ENCODE measurements around the gene IGFLR1. TPM values are rescaled to one million over a fixed set of nuclear protein-coding genes. Genes with fewer than 3 reads are reported as not detected.

Gene IGFLR1
- total RNA-seq, 2 donors from 2014 or later: 6.0 to 11.2 TPM

- no peaks in the 10 kb centered on the region for H3K9me3 ChIP-seq
- H3K36me3 ChIP-seq (replicated peaks in 1 of 2; ENCODE audit: insufficient read depth in 1 of 2, low read depth in 2 of 2): peaks cover 4 to 13% of the 10 kb centered on the region in 2 donors
- peak; percentile 98 to 99 (median 99) for DNase-seq
- no peaks in the 10 kb centered on the region for H3K27me3 ChIP-seq
- 0 to 1% methylated on average over 31 to 63 of the region's 63 CpGs for WGBS, 2 donors
- peak overlapping the region; percentile 26 to 45 for H3K4me3 ChIP-seq
- TF ChIP-seq CTCF (IDR thresholded peaks at IDR 0.05) (peak in 4 of 7 experiments; percentile 16 to 36 (median 34)), POLR2A (IDR thresholded peaks at IDR 0.05) (peak; percentile 21 to 78 (median 71))
- H3K4me1 ChIP-seq: peaks cover 26% of the 10 kb centered on the region
- intact Hi-C loops (cut with DNase I): no loop called here
- peak; percentile 85 for ATAC-seq
- H3K27ac ChIP-seq: peak overlapping the region; percentile 81 to 88 (median 84)
These were observed 1.6 kb downstream of the IGFLR1 start for GRCh38 chr19:35740423-35741202.

DNA sequence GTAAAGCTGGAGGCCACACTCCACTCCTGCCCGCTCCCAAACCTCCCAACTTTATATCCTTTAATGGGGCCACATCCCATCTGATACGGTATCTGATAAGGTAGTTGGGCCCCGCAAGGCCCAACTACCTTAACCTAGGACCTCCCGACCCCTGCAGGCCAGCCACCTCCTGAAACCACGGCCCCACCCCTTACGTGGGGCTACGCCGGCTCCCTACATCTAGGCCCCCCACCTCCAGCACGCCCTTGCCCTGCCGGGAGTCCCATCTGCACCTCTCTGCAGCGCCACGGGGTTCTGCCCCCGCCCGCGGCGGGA is 2.2 kb downstream of the IGFLR1 start:
- H3K27me3 ChIP-seq: no peaks in the 10 kb centered on the region
- DNase-seq (no peak), ATAC-seq (no peak)
- peaks cover 4 to 15% of the 10 kb centered on the region in 2 donors for H3K36me3 ChIP-seq (replicated peaks in 1 of 2; ENCODE audit: insufficient read depth in 1 of 2, low read depth in 2 of 2)
- H3K27ac ChIP-seq: peak overlapping the region; percentile 59 to 88 (median 83)
- WGBS, 2 donors: 4 to 14% methylated on average over 6 to 16 of the region's 16 CpGs
- TF ChIP-seq CTCF (IDR thresholded peaks at IDR 0.05) (no peak), POLR2A (IDR thresholded peaks at IDR 0.05) (no peak)
- intact Hi-C loops (cut with DNase I): no loop called here
- peaks cover 26% of the 10 kb centered on the region for H3K4me1 ChIP-seq
- peak overlapping the region; percentile 6 to 26 for H3K4me3 ChIP-seq
- H3K9me3 ChIP-seq: no peaks in the 10 kb centered on the region

DNA sequence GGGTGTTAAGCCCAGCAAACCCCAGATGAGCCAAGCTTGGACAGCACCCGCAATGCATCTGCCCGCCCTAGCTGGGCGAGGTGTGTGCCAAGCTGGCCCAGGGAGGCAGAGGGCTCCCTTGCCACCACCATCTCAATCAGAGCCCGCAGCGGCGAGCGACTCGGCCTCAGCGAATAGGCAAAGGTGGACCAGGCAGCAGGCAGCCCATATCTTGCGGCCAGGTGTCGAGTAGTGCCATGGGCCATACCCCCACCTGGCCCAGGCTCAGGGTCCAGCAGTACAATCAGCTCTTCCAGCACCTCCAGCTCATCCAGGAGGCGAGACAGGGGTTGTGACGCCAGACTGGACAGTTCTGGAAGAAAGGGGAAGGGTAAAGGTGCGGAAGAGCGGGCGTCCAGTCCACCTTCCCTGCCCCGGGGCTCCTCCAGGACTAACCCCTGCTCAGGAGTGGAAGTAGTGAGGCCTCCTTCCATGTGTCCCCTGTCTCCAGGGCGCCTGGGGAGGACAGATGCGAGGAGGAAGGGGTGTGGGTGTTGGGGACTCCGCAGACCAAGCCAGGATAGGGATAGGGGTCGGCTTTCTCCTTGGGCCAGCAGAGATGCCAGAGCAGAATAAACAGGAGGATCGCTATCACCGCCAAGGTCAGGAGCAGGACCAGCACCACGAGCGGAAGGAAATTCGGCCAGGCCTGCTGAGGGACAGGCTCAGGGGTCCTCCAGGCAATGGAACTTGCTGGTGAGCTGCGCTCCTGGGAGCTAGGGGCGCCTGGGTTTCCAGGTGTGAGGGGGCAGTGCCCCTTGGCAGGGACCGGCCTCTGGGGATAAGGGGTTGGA is 2.8 kb downstream of the IGFLR1 start:
- 60 to 68% methylated on average over 20 to 24 of the region's 29 CpGs for WGBS, 2 donors
- H3K36me3 ChIP-seq (replicated peaks in 1 of 2; ENCODE audit: insufficient read depth in 1 of 2, low read depth in 2 of 2): peaks cover 4 to 15% of the 10 kb centered on the region in 2 donors
- TF ChIP-seq CTCF (IDR thresholded peaks at IDR 0.05) (no peak), POLR2A (IDR thresholded peaks at IDR 0.05) (peak in 1 of 3 donors; percentile 4)
- DNase-seq (no peak), ATAC-seq (no peak)
- no peak overlapping the region for H3K4me3 ChIP-seq
- intact Hi-C loops (cut with DNase I): no loop called here
- peaks cover 23% of the 10 kb centered on the region for H3K4me1 ChIP-seq
- peak overlapping the region; percentile 59 to 88 (median 83) for H3K27ac ChIP-seq
- no peaks in the 10 kb centered on the region for H3K27me3 ChIP-seq
- no peaks in the 10 kb centered on the region for H3K9me3 ChIP-seq

GRCh38 chr19:35738887-35739229 is 3.4 kb downstream of the IGFLR1 start:
- no peaks in the 10 kb centered on the region for H3K27me3 ChIP-seq
- DNase-seq (no peak), ATAC-seq (no peak)
- peaks cover 4 to 17% of the 10 kb centered on the region in 2 donors for H3K36me3 ChIP-seq (replicated peaks in 1 of 2; ENCODE audit: insufficient read depth in 1 of 2, low read depth in 2 of 2)
- H3K27ac ChIP-seq: peak overlapping the region in 1 of 4 donors; percentile 88
- intact Hi-C loops (cut with DNase I): no loop called here
- no peak overlapping the region for H3K4me3 ChIP-seq
- no peak for TF ChIP-seq POLR2A (IDR thresholded peaks at IDR 0.05)
- TF ChIP-seq CTCF (IDR thresholded peaks at IDR 0.05): no peak
- WGBS, 2 donors: 59 to 81% methylated on average over 2 of the region's 2 CpGs
- peaks cover 17% of the 10 kb centered on the region for H3K4me1 ChIP-seq
- H3K9me3 ChIP-seq: no peaks in the 10 kb centered on the region
